ENCODE results near the gene ATG10.

GRCh38 chr5:81965524-81965923, 6.3 kb upstream of the ATG10 start:
- TF ChIP-seq CTCF (IDR thresholded peaks at IDR 0.05): no peak
- TF ChIP-seq EZH2 (IDR thresholded peaks at IDR 0.05; ENCODE audit: borderline replicate concordance, insufficient read depth, low read depth, low read length, poor library complexity, severe bottlenecking): no peak
